ENCODE measurements around the gene UBE2F. TPM values are rescaled to one million over a fixed set of nuclear protein-coding genes. Genes with fewer than 3 reads are reported as not detected.
A peak's percentile ranks its signal among the peaks of the same experiment; 100 is the strongest.

The UBE2F gene
- 35.7 and 40.1 TPM in 2 replicates for total RNA-seq (2014; rRNA removed; shearing (Covaris generic))

GRCh38 chr2:237966565-237967462 is at the start of gene UBE2F:
Gene UBE2F (plus strand): TSS chr2:237967014. CDS start chr2:237973108, 6,094 bp downstream.
- DNase-seq (ENCODE audit: low spot score): peak; percentile 97

- no peak for DNase-seq (ENCODE audit: low spot score)
Measured at GRCh38 chr2:237917696-237918374, 49.0 kb upstream of the UBE2F start.

- DNase-seq (ENCODE audit: low spot score): no peak
Measured at GRCh38 chr2:237919593-237919992, 47.2 kb upstream of the UBE2F start.

GRCh38 chr2:237920673-237921072 is 46.1 kb upstream of the UBE2F start:
- no peak for DNase-seq (ENCODE audit: low spot score)

- DNase-seq (ENCODE audit: low spot score): no peak
Measured at GRCh38 chr2:237921967-237922492, 44.8 kb upstream of the UBE2F start.

GRCh38 chr2:237922641-237923361 is 44.0 kb upstream of the UBE2F start:
- DNase-seq (ENCODE audit: low spot score): no peak

- peak; percentile 43 for DNase-seq (ENCODE audit: low spot score)
Measured at GRCh38 chr2:237923481-237924163, 43.2 kb upstream of the UBE2F start.

- DNase-seq (ENCODE audit: low spot score): no peak
Measured at GRCh38 chr2:237924164-237924534, 42.7 kb upstream of the UBE2F start.

GRCh38 chr2:237927135-237927534 is 39.7 kb upstream of the UBE2F start:
- no peak for DNase-seq (ENCODE audit: low spot score)

- no peak for DNase-seq (ENCODE audit: low spot score)
Measured at GRCh38 chr2:237927986-237928385, 38.8 kb upstream of the UBE2F start.

- no peak for DNase-seq (ENCODE audit: low spot score)
Measured at GRCh38 chr2:237929979-237930378, 36.8 kb upstream of the UBE2F start.

GRCh38 chr2:237931205-237931721 is 35.6 kb upstream of the UBE2F start:
- DNase-seq (ENCODE audit: low spot score): no peak

- DNase-seq (ENCODE audit: low spot score): no peak
Measured at GRCh38 chr2:237932731-237933131, 34.1 kb upstream of the UBE2F start.

GRCh38 chr2:237934186-237934585 is 32.6 kb upstream of the UBE2F start:
- DNase-seq (ENCODE audit: low spot score): no peak

GRCh38 chr2:237935740-237936452 is 30.9 kb upstream of the UBE2F start:
- DNase-seq (ENCODE audit: low spot score): no peak

- no peak for DNase-seq (ENCODE audit: low spot score)
Measured at GRCh38 chr2:237939251-237939650, 27.6 kb upstream of the UBE2F start.

- no peak for DNase-seq (ENCODE audit: low spot score)
Measured at GRCh38 chr2:237940828-237941227, 26.0 kb upstream of the UBE2F start.

- no peak for DNase-seq (ENCODE audit: low spot score)
Measured at GRCh38 chr2:237941239-237941638, 25.6 kb upstream of the UBE2F start.

GRCh38 chr2:237942513-237942899 is 24.3 kb upstream of the UBE2F start:
- DNase-seq (ENCODE audit: low spot score): no peak

- no peak for DNase-seq (ENCODE audit: low spot score)
Measured at GRCh38 chr2:237943395-237944094, 23.3 kb upstream of the UBE2F start.

Measured in HT-29 (cell line).